Measurements from ENCODE around the gene TANGO2. TPM values are rescaled to one million over a fixed set of nuclear protein-coding genes. Genes with fewer than 3 reads are reported as not detected.

The TANGO2 gene
- total RNA-seq, 2 experiments from 2014 or later: 15.7 to 18.3 TPM

DNA sequence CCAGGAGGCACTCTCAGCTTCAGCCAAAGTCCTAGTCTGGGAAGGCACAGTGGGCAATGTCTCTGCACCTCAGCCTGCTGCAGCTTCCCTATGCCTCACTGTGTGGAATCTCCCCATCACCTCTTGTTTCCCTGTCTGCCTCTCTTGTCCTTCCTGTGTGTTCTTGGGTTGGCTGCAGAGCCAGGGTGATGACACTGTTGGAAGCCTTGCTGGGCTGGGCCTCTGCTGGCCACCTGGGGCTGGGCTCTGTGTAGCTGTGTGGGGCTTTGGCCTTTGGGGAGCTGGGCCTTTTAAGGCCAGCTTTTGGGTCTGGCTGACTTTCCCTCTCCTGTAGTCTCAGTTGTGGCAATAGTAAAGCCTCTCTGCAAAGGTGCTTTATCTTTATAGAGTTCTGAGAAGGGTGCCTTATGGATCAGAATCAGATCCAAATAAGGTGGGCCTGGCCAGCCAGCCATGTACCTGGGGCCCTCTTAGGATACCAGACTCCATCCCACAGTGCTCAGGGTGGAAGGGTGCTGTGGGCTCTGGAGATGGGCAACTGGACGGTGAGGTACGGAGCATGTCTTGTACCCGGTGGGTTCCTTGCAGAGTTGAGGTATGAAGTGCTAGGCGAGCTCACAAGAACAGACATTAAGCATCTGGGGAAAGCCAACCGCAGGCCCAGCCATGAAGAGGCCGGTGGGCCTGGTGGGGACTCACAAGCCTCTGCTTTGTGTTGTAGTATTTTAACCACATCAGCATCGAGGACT lies 84.7 kb downstream of the TANGO2 start:
- peaks cover 40% of the 10 kb centered on the region for H3K36me3 Mint-ChIP-seq (ENCODE audit: low read depth)
- ChIA-PET CTCF (interaction anchor here (1.0 to 1.8 kb wide), 2 partner anchors 12 to 24 kb away, joined by 3 to 4 read pairs; partner anchors contain the start of gene TRMT2A), POLR2A (interaction anchor here (1.0 to 2.7 kb wide), 5 partner anchors 8 to 17 kb away, joined by 3 to 20 read pairs (median 4); partner anchors contain the start of genes RANBP1 and TRMT2A)

DNA sequence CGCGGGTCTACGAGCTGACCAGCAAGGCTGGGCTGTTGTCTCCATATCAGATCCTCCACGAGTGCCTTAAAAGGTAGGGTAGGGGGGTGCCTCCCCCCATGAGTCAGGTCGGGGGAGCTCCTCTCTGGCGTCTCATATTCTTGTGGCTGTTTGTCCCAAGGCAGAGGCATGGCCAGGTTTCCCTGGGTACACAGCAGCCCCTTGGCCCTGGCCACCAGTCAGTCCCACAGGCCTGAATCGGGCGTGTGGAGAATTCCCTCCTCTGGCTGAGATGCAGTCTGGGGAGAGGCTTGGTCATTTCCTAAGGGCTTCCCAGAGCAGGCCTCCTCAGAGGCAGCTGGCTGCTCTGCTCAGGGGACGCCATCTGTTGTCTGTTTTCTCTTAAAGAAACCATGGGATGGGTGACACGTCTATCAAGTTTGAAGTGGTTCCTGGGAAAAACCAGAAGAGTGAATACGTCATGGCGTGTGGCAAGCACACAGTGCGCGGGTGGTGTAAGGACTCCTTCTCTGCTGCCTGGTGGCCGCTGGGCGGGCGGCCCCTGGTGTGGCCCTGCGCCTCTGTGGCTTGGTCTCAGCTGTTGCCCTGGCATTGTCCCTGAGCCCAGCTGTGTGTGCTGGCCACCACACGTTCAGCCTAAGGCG lies 85.4 kb downstream of the TANGO2 start:
- ChIA-PET CTCF (interaction anchor here (1.0 to 1.8 kb wide), 3 partner anchors 11 to 72 kb away, joined by 3 to 4 read pairs (median 3); partner anchors contain the start of gene TRMT2A), POLR2A (interaction anchor here (1.0 to 2.7 kb wide), 4 partner anchors 9 to 16 kb away, joined by 3 to 20 read pairs (median 4); partner anchors contain the start of genes RANBP1 and TRMT2A)
- H3K4me3 Mint-ChIP-seq: no peak overlapping the region
- no peaks in the 10 kb centered on the region for H3K27me3 Mint-ChIP-seq
- ATAC-seq (no peak), DNase-seq (no peak)
- peak overlapping the region; percentile 20 for H3K27ac Mint-ChIP-seq
- TF ChIP-seq, protein P1, sequence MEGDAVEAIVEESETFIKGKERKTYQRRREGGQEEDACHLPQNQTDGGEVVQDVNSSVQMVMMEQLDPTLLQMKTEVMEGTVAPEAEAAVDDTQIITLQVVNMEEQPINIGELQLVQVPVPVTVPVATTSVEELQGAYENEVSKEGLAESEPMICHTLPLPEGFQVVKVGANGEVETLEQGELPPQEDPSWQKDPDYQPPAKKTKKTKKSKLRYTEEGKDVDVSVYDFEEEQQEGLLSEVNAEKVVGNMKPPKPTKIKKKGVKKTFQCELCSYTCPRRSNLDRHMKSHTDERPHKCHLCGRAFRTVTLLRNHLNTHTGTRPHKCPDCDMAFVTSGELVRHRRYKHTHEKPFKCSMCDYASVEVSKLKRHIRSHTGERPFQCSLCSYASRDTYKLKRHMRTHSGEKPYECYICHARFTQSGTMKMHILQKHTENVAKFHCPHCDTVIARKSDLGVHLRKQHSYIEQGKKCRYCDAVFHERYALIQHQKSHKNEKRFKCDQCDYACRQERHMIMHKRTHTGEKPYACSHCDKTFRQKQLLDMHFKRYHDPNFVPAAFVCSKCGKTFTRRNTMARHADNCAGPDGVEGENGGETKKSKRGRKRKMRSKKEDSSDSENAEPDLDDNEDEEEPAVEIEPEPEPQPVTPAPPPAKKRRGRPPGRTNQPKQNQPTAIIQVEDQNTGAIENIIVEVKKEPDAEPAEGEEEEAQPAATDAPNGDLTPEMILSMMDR (IDR thresholded peaks at IDR 0.05): no peak
- intact Hi-C loops (cut with micrococcal nuclease): no loop called here
- peaks cover 41% of the 10 kb centered on the region for H3K36me3 Mint-ChIP-seq (ENCODE audit: low read depth)
- H3K9me3 Mint-ChIP-seq: no peaks in the 10 kb centered on the region
- H3K4me1 Mint-ChIP-seq (ENCODE audit: low read depth): peaks cover 24% of the 10 kb centered on the region

More for the DNA sequence above, 84.7 kb downstream of the TANGO2 start:
- Mint-ChIP-seq H3K27ac (peak overlapping the region; percentile 63), H3K4me1 (ENCODE audit: low read depth) (peaks cover 24% of the 10 kb centered on the region), H3K9me3 (no peaks in the 10 kb centered on the region), H3K4me3 (no peak overlapping the region), H3K27me3 (no peaks in the 10 kb centered on the region)
- TF ChIP-seq, protein P1 (IDR thresholded peaks at IDR 0.05): no peak
- DNase-seq (no peak), ATAC-seq (no peak)
- intact Hi-C loops (cut with micrococcal nuclease): no loop called here

DNA sequence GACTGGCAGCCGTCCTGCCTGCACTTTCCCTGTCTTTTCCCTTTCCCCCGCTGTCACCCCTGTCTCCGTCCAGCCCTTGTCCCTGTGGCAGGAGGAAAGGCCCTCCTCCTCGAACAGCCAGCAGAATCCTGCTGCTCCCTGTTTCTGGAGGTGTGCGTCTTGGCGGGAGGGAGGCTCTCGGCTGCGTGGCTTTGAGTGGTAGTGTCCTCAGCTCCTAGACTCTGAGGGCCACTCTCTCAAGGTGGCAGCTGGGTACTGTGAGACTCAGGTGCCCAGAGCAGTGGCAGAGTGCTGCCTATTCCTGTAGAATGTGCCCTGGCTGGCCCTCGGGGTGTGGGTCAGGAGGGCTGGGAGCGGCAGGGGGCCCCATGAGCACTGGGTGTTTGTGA lies 85.9 kb downstream of the TANGO2 start:
- Mint-ChIP-seq H3K36me3 (ENCODE audit: low read depth) (peaks cover 37% of the 10 kb centered on the region), H3K27me3 (no peaks in the 10 kb centered on the region), H3K4me3 (no peak overlapping the region), H3K27ac (no peak overlapping the region), H3K4me1 (ENCODE audit: low read depth) (peaks cover 24% of the 10 kb centered on the region), H3K9me3 (no peaks in the 10 kb centered on the region)
- TF ChIP-seq, protein P1 (IDR thresholded peaks at IDR 0.05): no peak
- ChIA-PET POLR2A (interaction anchor here (1.0 to 2.0 kb wide), 3 partner anchors 8 to 16 kb away, joined by 3 to 6 read pairs (median 3); no protein-coding TSS in a partner anchor), CTCF (interaction anchor here (1.1 kb wide), 1 partner anchor 73 kb away, joined by 3 read pairs; no protein-coding TSS in a partner anchor)
- no peak for DNase-seq
- no peak for ATAC-seq
- intact Hi-C loops (cut with micrococcal nuclease): no loop called here

DNA sequence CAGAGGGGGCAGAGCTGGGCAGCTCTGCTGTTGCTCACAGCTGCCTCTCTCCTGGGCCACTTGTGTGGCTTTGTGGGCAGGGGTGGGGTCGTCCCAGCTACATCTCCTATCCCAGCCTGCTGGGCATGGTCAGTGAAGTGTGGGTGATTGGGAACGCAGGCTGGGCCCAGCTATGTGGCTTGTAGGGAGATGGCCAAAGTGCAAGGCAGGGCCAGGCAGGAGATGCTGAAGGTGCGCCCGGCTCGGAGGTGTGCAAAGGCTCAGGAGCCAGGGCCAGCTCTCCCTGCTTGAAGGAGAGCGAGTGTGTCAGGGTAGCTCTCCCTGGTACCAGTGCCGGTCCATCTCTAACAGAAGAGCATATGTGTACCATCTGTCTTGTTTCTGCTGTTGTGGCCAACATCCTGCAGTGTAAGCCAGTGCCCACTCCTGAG lies 86.6 kb downstream of the TANGO2 start:
- H3K36me3 Mint-ChIP-seq (ENCODE audit: low read depth): peaks cover 35% of the 10 kb centered on the region
- CTCF ChIA-PET: interaction anchor here (1.8 kb wide), 1 partner anchor 22 kb away, joined by 5 read pairs; no protein-coding TSS in a partner anchor
- H3K4me3 Mint-ChIP-seq: no peak overlapping the region
- POLR2A ChIA-PET: interaction anchor here (1.2 to 2.3 kb wide), 3 partner anchors 9 to 14 kb away, joined by 3 to 10 read pairs (median 4); partner anchors contain the start of genes RANBP1 and TRMT2A
- H3K27me3 Mint-ChIP-seq: no peaks in the 10 kb centered on the region
- intact Hi-C loops (cut with micrococcal nuclease): no loop called here
- TF ChIP-seq, protein P1 (IDR thresholded peaks at IDR 0.05): no peak
- ATAC-seq: no peak
- peaks cover 24% of the 10 kb centered on the region for H3K4me1 Mint-ChIP-seq (ENCODE audit: low read depth)
- no peak for DNase-seq
- H3K27ac Mint-ChIP-seq: peak overlapping the region; percentile 76
- no peaks in the 10 kb centered on the region for H3K9me3 Mint-ChIP-seq

Data from activated CD8-positive, alpha-beta T cell treated with anti-CD3 and anti-CD28 coated beads for 36 hours (primary cell).